ENCODE data around the gene NEGR1.

The NEGR1 gene

GRCh38 chr1:71565831-71566230 is 716.5 kb downstream of the NEGR1 start:
- no peak overlapping the region for H3K4me3 ChIP-seq (ENCODE audit: low read depth, low read length)
- TF ChIP-seq, protein P1, sequence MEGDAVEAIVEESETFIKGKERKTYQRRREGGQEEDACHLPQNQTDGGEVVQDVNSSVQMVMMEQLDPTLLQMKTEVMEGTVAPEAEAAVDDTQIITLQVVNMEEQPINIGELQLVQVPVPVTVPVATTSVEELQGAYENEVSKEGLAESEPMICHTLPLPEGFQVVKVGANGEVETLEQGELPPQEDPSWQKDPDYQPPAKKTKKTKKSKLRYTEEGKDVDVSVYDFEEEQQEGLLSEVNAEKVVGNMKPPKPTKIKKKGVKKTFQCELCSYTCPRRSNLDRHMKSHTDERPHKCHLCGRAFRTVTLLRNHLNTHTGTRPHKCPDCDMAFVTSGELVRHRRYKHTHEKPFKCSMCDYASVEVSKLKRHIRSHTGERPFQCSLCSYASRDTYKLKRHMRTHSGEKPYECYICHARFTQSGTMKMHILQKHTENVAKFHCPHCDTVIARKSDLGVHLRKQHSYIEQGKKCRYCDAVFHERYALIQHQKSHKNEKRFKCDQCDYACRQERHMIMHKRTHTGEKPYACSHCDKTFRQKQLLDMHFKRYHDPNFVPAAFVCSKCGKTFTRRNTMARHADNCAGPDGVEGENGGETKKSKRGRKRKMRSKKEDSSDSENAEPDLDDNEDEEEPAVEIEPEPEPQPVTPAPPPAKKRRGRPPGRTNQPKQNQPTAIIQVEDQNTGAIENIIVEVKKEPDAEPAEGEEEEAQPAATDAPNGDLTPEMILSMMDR (IDR thresholded peaks at IDR 0.05; ENCODE audit: borderline replicate concordance, insufficient read depth, low read depth, low read length), result no peak

GRCh38 chr1:71565262-71565661 is 717.1 kb downstream of the NEGR1 start:
- TF ChIP-seq, protein P1 (IDR thresholded peaks at IDR 0.05; ENCODE audit: borderline replicate concordance, insufficient read depth, low read depth, low read length), result no peak

GRCh38 chr1:71562298-71562697 is 720.0 kb downstream of the NEGR1 start:
- H3K4me3 ChIP-seq (ENCODE audit: low read depth, low read length), result no peak overlapping the region
- TF ChIP-seq, protein P1 (IDR thresholded peaks at IDR 0.05; ENCODE audit: borderline replicate concordance, insufficient read depth, low read depth, low read length), result no peak

More at GRCh38 chr1:71565262-71565661, 717.1 kb downstream of the NEGR1 start:
- H3K4me3 ChIP-seq (ENCODE audit: low read depth, low read length), result no peak overlapping the region

- no peak overlapping the region for H3K4me3 ChIP-seq (ENCODE audit: low read depth, low read length)
- TF ChIP-seq, protein P1 (IDR thresholded peaks at IDR 0.05; ENCODE audit: borderline replicate concordance, insufficient read depth, low read depth, low read length), result no peak
These were observed 720.6 kb downstream of the NEGR1 start for GRCh38 chr1:71561729-71562128.

- no peak overlapping the region for H3K4me3 ChIP-seq (ENCODE audit: low read depth, low read length)
- TF ChIP-seq, protein P1 (IDR thresholded peaks at IDR 0.05; ENCODE audit: borderline replicate concordance, insufficient read depth, low read depth, low read length), result no peak
These were observed 721.1 kb downstream of the NEGR1 start for GRCh38 chr1:71561206-71561605.

DNA sequence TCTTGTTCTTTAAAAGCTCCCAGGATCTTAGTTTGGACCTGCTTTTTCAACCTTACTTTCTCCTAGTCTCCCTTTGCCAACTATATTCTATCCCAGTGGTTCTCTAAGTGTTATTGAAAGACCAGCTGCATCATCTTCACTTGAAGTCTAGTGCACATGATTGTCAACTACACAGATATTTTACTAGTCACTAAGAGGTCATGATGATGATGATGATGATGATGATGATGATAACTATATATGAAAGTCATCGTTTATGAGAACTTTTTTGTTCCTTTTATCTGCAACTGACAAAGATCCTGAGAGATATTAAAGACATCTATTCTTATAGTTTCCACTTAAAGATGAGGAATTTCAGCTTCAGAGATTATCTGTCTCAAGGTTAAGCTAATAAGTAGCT is 722.5 kb downstream of the NEGR1 start:
- TF ChIP-seq, protein P1 (IDR thresholded peaks at IDR 0.05; ENCODE audit: borderline replicate concordance, insufficient read depth, low read depth, low read length), result no peak
- no peak overlapping the region for H3K4me3 ChIP-seq (ENCODE audit: low read depth, low read length)

DNA sequence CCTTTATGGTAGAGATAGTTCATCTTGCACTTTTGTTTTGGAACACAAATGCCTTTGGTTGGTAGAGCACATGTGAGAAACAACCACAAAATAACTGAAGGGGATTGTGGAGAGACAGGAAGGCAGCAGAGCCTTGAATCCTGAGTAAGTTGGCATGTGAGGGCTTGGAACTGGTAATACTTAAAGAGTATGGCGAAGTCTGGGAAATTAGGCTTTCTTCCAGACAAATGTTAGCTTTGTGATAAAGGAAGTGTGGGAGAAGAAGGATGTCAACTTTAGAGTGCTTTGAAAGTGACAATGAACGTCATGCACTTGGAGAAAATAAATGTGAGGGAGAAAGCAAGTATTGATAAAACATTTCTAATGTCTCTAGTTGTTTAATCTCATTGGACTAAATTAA is 725.2 kb downstream of the NEGR1 start:
- TF ChIP-seq, protein P1 (IDR thresholded peaks at IDR 0.05; ENCODE audit: borderline replicate concordance, insufficient read depth, low read depth, low read length), result no peak
- H3K4me3 ChIP-seq (ENCODE audit: low read depth, low read length), result no peak overlapping the region
